Keratinocyte (primary cell): ENCODE data around the gene SYNJ2. TPM values are rescaled to one million over a fixed set of nuclear protein-coding genes. Genes with fewer than 3 reads are reported as not detected.

Experiments
- DNase-seq: peaks from one replicate; pipeline ENCODE4 v3.0.0-alpha.2; 2011; ENCODE audit warnings: low read depth, missing footprints, low spot score
- FAIRE-seq: peaks from 2 replicates; lab custom pipeline; 2011; peaks lifted over from hg19 to GRCh38; lab: Jason Lieb, UNC
- H2AFZ ChIP-seq: 2 replicates; pipeline ENCODE4 v1.6.0; 2012; ENCODE audit warnings: low read length, control low read depth, inconsistent platforms; ENCODE audit not compliant: control insufficient read depth
- H3K27ac ChIP-seq: 2 replicates; pipeline ENCODE4 v1.5.1; 2011; ENCODE audit warnings: low read length; ENCODE audit not compliant: control insufficient read depth, insufficient read depth
- H3K27me3 ChIP-seq: 3 replicates; pipeline ENCODE4 v1.6.0; 2011; ENCODE audit warnings: low read length; ENCODE audit not compliant: control insufficient read depth, insufficient read depth; ENCODE audit errors: extremely low read depth
- H3K36me3 ChIP-seq, 2 experiments: 2 replicates in 1 of 2; 3 replicates in 1 of 2; pipeline ENCODE4 v1.5.1; 2011; ENCODE audit warnings: low read length in 2 of 2, mild to moderate bottlenecking in 1 of 2; ENCODE audit not compliant: control insufficient read depth in 2 of 2, insufficient read depth in 2 of 2; ENCODE audit errors: extremely low read depth in 1 of 2
- H3K4me1 ChIP-seq: 3 replicates; pipeline ENCODE4 v1.5.1; 2011; ENCODE audit warnings: low read length; ENCODE audit not compliant: control insufficient read depth, insufficient read depth; ENCODE audit errors: extremely low read depth
- H3K4me2 ChIP-seq: 3 replicates; pipeline ENCODE4 v1.6.0; 2011; ENCODE audit warnings: low read depth, low read length; ENCODE audit not compliant: control insufficient read depth, insufficient read depth; ENCODE audit errors: extremely low read depth
- H3K4me3 ChIP-seq, 3 experiments: fragments of 200-600 bp in 1 of 3; sonication (generic) in 1 of 3; 2 replicates in 2 of 3; 3 replicates in 1 of 3; pipeline ENCODE4 v1.5.1; 2011 to 2016; ENCODE audit warnings: low read length in 3 of 3, mild to moderate bottlenecking in 3 of 3, control low read depth in 2 of 3, inconsistent platforms in 1 of 3, low read depth in 1 of 3, mixed read lengths in 1 of 3, mixed run types in 1 of 3, moderate library complexity in 1 of 3; ENCODE audit not compliant: control insufficient read depth in 2 of 3, insufficient read depth in 2 of 3; ENCODE audit errors: extremely low read depth in 1 of 3
- H3K79me2 ChIP-seq: 2 replicates; pipeline ENCODE4 v1.6.0; 2012; ENCODE audit warnings: low read length; ENCODE audit not compliant: control insufficient read depth, insufficient read depth
- H3K9ac ChIP-seq: 3 replicates; pipeline ENCODE4 v1.6.0; 2011; ENCODE audit warnings: low read length; ENCODE audit not compliant: control insufficient read depth, insufficient read depth; ENCODE audit errors: extremely low read depth
- H3K9me1 ChIP-seq: 3 replicates; pipeline ENCODE4 v1.6.0; 2011; ENCODE audit warnings: low read length; ENCODE audit not compliant: control insufficient read depth, insufficient read depth; ENCODE audit errors: extremely low read depth
- H3K9me3 ChIP-seq: 2 replicates; pipeline ENCODE4 v1.5.1; 2012; ENCODE audit warnings: low read depth, low read length; ENCODE audit not compliant: control insufficient read depth
- H4K20me1 ChIP-seq: 3 replicates; pipeline ENCODE4 v1.6.0; 2011; ENCODE audit warnings: low read length; ENCODE audit not compliant: control insufficient read depth, insufficient read depth; ENCODE audit errors: extremely low read depth
- CTCF ChIP-seq, 3 experiments: IDR thresholded peaks in 1 of 3; conservative IDR thresholded peaks in 1 of 3; optimal IDR thresholded peaks in 1 of 3; 2 replicates in 2 of 3; 3 replicates in 1 of 3; pipeline versions ENCODE3 to v1.5.1; 2011; ENCODE audit warnings: low read length in 3 of 3, mild to moderate bottlenecking in 3 of 3, moderate library complexity in 2 of 3, control low read depth in 1 of 3, inconsistent platforms in 1 of 3; ENCODE audit not compliant: insufficient read depth in 2 of 3; ENCODE audit errors: extremely low read depth in 1 of 3
- EZH2 ChIP-seq: IDR thresholded peaks from one replicate; pipeline ENCODE4 v1.6.1; 2012; ENCODE audit warnings: inconsistent platforms, mild to moderate bottlenecking, low read length, moderate library complexity
- dilution Hi-C: fragments of 300-500 bp; cut with MboI; formaldehyde crosslinking; loops from one replicate; pipeline ENCODE4 v1.7.0; 2020; ENCODE audit warnings: low sequenced_read_pairs; ENCODE audit not compliant: extremely low pct_ligation_motif_present
- polyA plus RNA-seq, 5 experiments: library from polyadenylated mRNA; depleted of rRNA in 3 of 5; stranded (reverse) in 3 of 5; stranded (forward) in 1 of 5; unstranded in 1 of 5; fragments of >200 nt; gene quantifications; 1 replicate in 1 of 5; 2 replicates in 3 of 5; 3 replicates in 1 of 5; pipeline versions ENCODE4 v1.2.1 to v1.2.3, GENCODE V29; 2011 to 2012; ENCODE audit warnings: missing spikeins in 2 of 5, low read depth in 1 of 5, low replicate concordance in 1 of 5

Gene SYNJ2
- polyA plus RNA-seq, 1 donor (not counting 4 experiments of a cell fraction or from before 2014, with no cell fraction given) = 8.6 TPM

GRCh38 chr6:157956171-157956730 lies 25.4 kb upstream of the SYNJ2 start:
- no peaks in the 10 kb centered on the region for H3K36me3 ChIP-seq
- dilution Hi-C loops = no loop called here
- no peaks in the 10 kb centered on the region for H4K20me1 ChIP-seq

GRCh38 chr6:157959451-157960227 lies 22.0 kb upstream of the SYNJ2 start:
- peaks cover 1% of the 10 kb centered on the region for H3K4me1 ChIP-seq
- dilution Hi-C loops = no loop called here
- TF ChIP-seq EZH2 = no peak
- TF ChIP-seq CTCF (optimal IDR thresholded peaks at IDR 0.05 in 1 of 3, IDR thresholded peaks at IDR 0.05 in 1 of 3, conservative IDR thresholded peaks at IDR 0.05 in 1 of 3; ENCODE audit: extremely low read depth in 1 of 3, insufficient read depth in 2 of 3, low read length in 3 of 3) = no peak
- no peaks in the 10 kb centered on the region for H3K27me3 ChIP-seq
- H3K4me2 ChIP-seq = no peak overlapping the region
- no peak overlapping the region for H3K9ac ChIP-seq
- H3K9me1 ChIP-seq = no peaks in the 10 kb centered on the region
- H2AFZ ChIP-seq = no peak overlapping the region
- no peak for DNase-seq
- FAIRE-seq = no peak
- no peak overlapping the region for H3K27ac ChIP-seq
- no peaks in the 10 kb centered on the region for H3K79me2 ChIP-seq
- H3K9me3 ChIP-seq = no peaks in the 10 kb centered on the region
- no peak overlapping the region for H3K4me3 ChIP-seq
- H3K36me3 ChIP-seq = no peaks in the 10 kb centered on the region
- no peaks in the 10 kb centered on the region for H4K20me1 ChIP-seq

More at GRCh38 chr6:157956171-157956730, 25.4 kb upstream of the SYNJ2 start:
- H3K9me1 ChIP-seq = no peaks in the 10 kb centered on the region
- H3K9me3 ChIP-seq = no peaks in the 10 kb centered on the region
- H3K27me3 ChIP-seq = no peaks in the 10 kb centered on the region
- FAIRE-seq (no peak), DNase-seq (no peak)
- no peak overlapping the region for H3K4me2 ChIP-seq
- peaks cover 15% of the 10 kb centered on the region for H3K4me1 ChIP-seq
- H3K27ac ChIP-seq = no peak overlapping the region
- TF ChIP-seq CTCF (optimal IDR thresholded peaks at IDR 0.05 in 1 of 3, IDR thresholded peaks at IDR 0.05 in 1 of 3, conservative IDR thresholded peaks at IDR 0.05 in 1 of 3; ENCODE audit: extremely low read depth in 1 of 3, insufficient read depth in 2 of 3, low read length in 3 of 3) = no peak
- no peak for TF ChIP-seq EZH2
- H3K4me3 ChIP-seq = no peak overlapping the region
- H2AFZ ChIP-seq = no peak overlapping the region
- no peak overlapping the region for H3K9ac ChIP-seq
- no peaks in the 10 kb centered on the region for H3K79me2 ChIP-seq
